Measurements from ENCODE around the gene UMAD1.

UMAD1 gene

GRCh38 chr7:7701527-7701926 is 61.0 kb downstream of the UMAD1 start:
- TF ChIP-seq CEBPB (IDR thresholded peaks at IDR 0.05), result no peak

- TF ChIP-seq TEAD4 (IDR thresholded peaks at IDR 0.05) (no peak), REST (IDR thresholded peaks at IDR 0.05; ENCODE audit: low read depth) (no peak), CEBPB (IDR thresholded peaks at IDR 0.05) (no peak), TCF12 (IDR thresholded peaks at IDR 0.05; ENCODE audit: low read depth) (no peak), NFIC (IDR thresholded peaks at IDR 0.05) (no peak), FOXM1 (IDR thresholded peaks at IDR 0.05; ENCODE audit: borderline replicate concordance, low read depth) (no peak), EP300 (IDR thresholded peaks at IDR 0.05; ENCODE audit: borderline replicate concordance) (no peak), YY1 (IDR thresholded peaks at IDR 0.05; ENCODE audit: low read depth) (no peak), RAD21 (IDR thresholded peaks at IDR 0.05; ENCODE audit: low read depth) (no peak), TAF1 (IDR thresholded peaks at IDR 0.05; ENCODE audit: low read depth) (no peak), CREB1 (IDR thresholded peaks at IDR 0.05; ENCODE audit: low read depth) (no peak)
- TF ChIP-seq, protein P1, sequence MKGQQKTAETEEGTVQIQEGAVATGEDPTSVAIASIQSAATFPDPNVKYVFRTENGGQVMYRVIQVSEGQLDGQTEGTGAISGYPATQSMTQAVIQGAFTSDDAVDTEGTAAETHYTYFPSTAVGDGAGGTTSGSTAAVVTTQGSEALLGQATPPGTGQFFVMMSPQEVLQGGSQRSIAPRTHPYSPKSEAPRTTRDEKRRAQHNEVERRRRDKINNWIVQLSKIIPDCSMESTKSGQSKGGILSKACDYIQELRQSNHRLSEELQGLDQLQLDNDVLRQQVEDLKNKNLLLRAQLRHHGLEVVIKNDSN (IDR thresholded peaks at IDR 0.05), result no peak
- TF ChIP-seq, protein P2, sequence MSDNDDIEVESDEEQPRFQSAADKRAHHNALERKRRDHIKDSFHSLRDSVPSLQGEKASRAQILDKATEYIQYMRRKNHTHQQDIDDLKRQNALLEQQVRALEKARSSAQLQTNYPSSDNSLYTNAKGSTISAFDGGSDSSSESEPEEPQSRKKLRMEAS (IDR thresholded peaks at IDR 0.05), result no peak
These were observed 62.3 kb downstream of the UMAD1 start for GRCh38 chr7:7702826-7703225.

- TF ChIP-seq FOXM1 (IDR thresholded peaks at IDR 0.05; ENCODE audit: borderline replicate concordance, low read depth) (no peak), CREB1 (IDR thresholded peaks at IDR 0.05; ENCODE audit: low read depth) (no peak), YY1 (IDR thresholded peaks at IDR 0.05; ENCODE audit: low read depth) (no peak)
These were observed 62.9 kb downstream of the UMAD1 start for GRCh38 chr7:7703427-7703826.

- TF ChIP-seq TCF12 (IDR thresholded peaks at IDR 0.05; ENCODE audit: low read depth) (no peak), TEAD4 (IDR thresholded peaks at IDR 0.05) (no peak), EGR1 (IDR thresholded peaks at IDR 0.05) (no peak), YY1 (IDR thresholded peaks at IDR 0.05; ENCODE audit: low read depth) (no peak), NFIC (IDR thresholded peaks at IDR 0.05) (no peak), FOXM1 (IDR thresholded peaks at IDR 0.05; ENCODE audit: borderline replicate concordance, low read depth) (no peak), ZBTB7A (IDR thresholded peaks at IDR 0.05; ENCODE audit: low read depth) (no peak), REST (IDR thresholded peaks at IDR 0.05; ENCODE audit: low read depth) (no peak), CREB1 (IDR thresholded peaks at IDR 0.05; ENCODE audit: low read depth) (no peak), CEBPB (IDR thresholded peaks at IDR 0.05) (no peak), TAF1 (IDR thresholded peaks at IDR 0.05; ENCODE audit: low read depth) (no peak), RAD21 (IDR thresholded peaks at IDR 0.05; ENCODE audit: low read depth) (no peak), EP300 (IDR thresholded peaks at IDR 0.05; ENCODE audit: borderline replicate concordance) (no peak)
- TF ChIP-seq, protein P1 (IDR thresholded peaks at IDR 0.05), result no peak
- TF ChIP-seq, protein P2 (IDR thresholded peaks at IDR 0.05), result no peak
These were observed 64.3 kb downstream of the UMAD1 start for GRCh38 chr7:7704867-7705266.

DNA sequence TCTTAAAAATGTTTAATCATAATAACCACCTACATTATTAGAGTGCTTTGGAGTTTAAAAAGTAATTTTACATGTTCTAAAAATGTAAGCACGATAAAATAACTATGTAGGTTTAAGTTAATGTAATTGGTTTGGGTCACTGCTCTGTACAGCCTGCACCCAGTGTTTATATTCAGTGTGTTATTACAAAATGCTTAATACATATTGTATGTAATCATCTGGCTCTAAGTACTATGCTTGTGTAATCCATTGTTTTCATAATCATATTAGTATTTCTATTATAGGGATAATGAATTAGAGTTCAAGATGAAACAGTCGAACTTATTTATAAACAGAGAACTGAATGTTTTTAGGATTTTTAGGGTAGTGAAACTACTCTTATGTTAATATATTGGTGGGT is 64.8 kb downstream of the UMAD1 start:
- TF ChIP-seq CREB1 (IDR thresholded peaks at IDR 0.05; ENCODE audit: low read depth) (no peak), YY1 (IDR thresholded peaks at IDR 0.05; ENCODE audit: low read depth) (no peak), EP300 (IDR thresholded peaks at IDR 0.05; ENCODE audit: borderline replicate concordance) (no peak), TCF12 (IDR thresholded peaks at IDR 0.05; ENCODE audit: low read depth) (no peak), TAF1 (IDR thresholded peaks at IDR 0.05; ENCODE audit: low read depth) (no peak), EGR1 (IDR thresholded peaks at IDR 0.05) (no peak), RAD21 (IDR thresholded peaks at IDR 0.05; ENCODE audit: low read depth) (no peak), CEBPB (IDR thresholded peaks at IDR 0.05) (no peak), NFIC (IDR thresholded peaks at IDR 0.05) (no peak), TEAD4 (IDR thresholded peaks at IDR 0.05) (no peak), ZBTB7A (IDR thresholded peaks at IDR 0.05; ENCODE audit: low read depth) (no peak), FOXM1 (IDR thresholded peaks at IDR 0.05; ENCODE audit: borderline replicate concordance, low read depth) (no peak), REST (IDR thresholded peaks at IDR 0.05; ENCODE audit: low read depth) (no peak)
- TF ChIP-seq, protein P2 (IDR thresholded peaks at IDR 0.05), result no peak
- TF ChIP-seq, protein P1 (IDR thresholded peaks at IDR 0.05), result no peak

Measured in Ishikawa (cell line).